HG03060 (cell line): Measurements from ENCODE around the gene GDPD5.

ENCODE experiments used
- ATAC-seq: cut with Tn5 transposase; IDR thresholded peaks from one replicate; pipeline ENCODE4 v1.9.1; 2021; ENCODE audit warnings: low read depth, moderate number of reproducible peaks; ENCODE audit not compliant: unreplicated experiment

The GDPD5 gene

GRCh38 chr11:75525433-75526191 is at the start of gene GDPD5:
Gene GDPD5 (minus strand): TSS chr11:75525941. CDS start chr11:75477735, 48,206 bp downstream.
- ATAC-seq = no peak

- no peak for ATAC-seq
Measured at GRCh38 chr11:75574698-75575602, 49.2 kb upstream of the GDPD5 start.

- no peak for ATAC-seq
Measured at GRCh38 chr11:75572744-75573143, 47.0 kb upstream of the GDPD5 start.

- no peak for ATAC-seq
Measured at GRCh38 chr11:75571625-75572024, 45.9 kb upstream of the GDPD5 start.

- no peak for ATAC-seq
Measured at GRCh38 chr11:75570559-75571139, 44.9 kb upstream of the GDPD5 start.

- no peak for ATAC-seq
Measured at GRCh38 chr11:75568616-75569219, 43.0 kb upstream of the GDPD5 start.

GRCh38 chr11:75567971-75568370 is 42.2 kb upstream of the GDPD5 start:
- ATAC-seq = no peak

GRCh38 chr11:75566763-75567279 is 41.1 kb upstream of the GDPD5 start:
- no peak for ATAC-seq

GRCh38 chr11:75565916-75566762 is 40.4 kb upstream of the GDPD5 start:
- no peak for ATAC-seq

GRCh38 chr11:75565221-75565814 is 39.6 kb upstream of the GDPD5 start:
- no peak for ATAC-seq

- ATAC-seq = no peak
Measured at GRCh38 chr11:75563978-75564552, 38.3 kb upstream of the GDPD5 start.

- no peak for ATAC-seq
Measured at GRCh38 chr11:75563501-75563977, 37.8 kb upstream of the GDPD5 start.

GRCh38 chr11:75562836-75563484 is 37.2 kb upstream of the GDPD5 start:
- no peak for ATAC-seq

- ATAC-seq = no peak
Measured at GRCh38 chr11:75562048-75562835, 36.5 kb upstream of the GDPD5 start, which contains the start of gene SERPINH1. Gene SERPINH1 (plus strand): TSS chr11:75562253. CDS start chr11:75566350, 4,097 bp downstream.

- ATAC-seq = no peak
Measured at GRCh38 chr11:75561426-75562047, 35.8 kb upstream of the GDPD5 start.

GRCh38 chr11:75560644-75561043 is 34.9 kb upstream of the GDPD5 start:
- no peak for ATAC-seq
